IMR-90 (cell line): ENCODE measurements around the gene YBX1. TPM values are rescaled to one million over a fixed set of nuclear protein-coding genes. Genes with fewer than 3 reads are reported as not detected.

Experiments
- ATAC-seq: fragments of 200-7000 bp; cut with Tn5 transposase; 2 replicates; pipeline ENCODE4 v1.9.1; 2020; ENCODE audit warnings: low read depth, mild to moderate bottlenecking, moderate library complexity
- BruUV-seq: library from RNA; stranded (reverse); fragments of 400-500 nt; replicated peaks from 2 replicates; lab custom pipeline; 2021; lab: Mats Ljungman, UMichigan
- CTCF ChIA-PET: fragments of 300-600 bp; formaldehyde crosslinking; extraction: SDS; loops from one replicate; lab custom pipeline; 2021; ENCODE audit warnings: antibody characterized with exemption; lab: Yijun Ruan, JAX
- POLR2A ChIA-PET: fragments of 300-600 bp; sonication (Branson Sonifier 250); formaldehyde crosslinking; loops from one replicate; lab custom pipeline; 2022; ENCODE audit warnings: antibody characterized with exemption; ENCODE audit not compliant: unreplicated experiment; lab: Charles Lee
- DNase-seq: peaks from one replicate; pipeline ENCODE4 v3.0.0; 2013
- H2AFZ ChIP-seq: replicated peaks from 2 replicates; pipeline ENCODE3; 2013; ENCODE audit warnings: low read length, mild to moderate bottlenecking; ENCODE audit not compliant: poor library complexity
- H2AK5ac ChIP-seq: 2 replicates; pipeline ENCODE4 v1.6.1; 2013; ENCODE audit warnings: low read depth, low read length, inconsistent platforms
- H2AK9ac ChIP-seq: replicated peaks from 2 replicates; pipeline ENCODE3; 2013; ENCODE audit warnings: mild to moderate bottlenecking, low read depth, low read length, moderate library complexity; ENCODE audit not compliant: poor library complexity
- H2BK120ac ChIP-seq: 2 replicates; pipeline ENCODE4 v1.6.1; 2013; ENCODE audit warnings: low read depth, low read length, inconsistent platforms
- H2BK15ac ChIP-seq: 3 replicates; pipeline ENCODE4 v1.6.1; 2013; ENCODE audit warnings: low read depth, low read length, inconsistent platforms
- H2BK20ac ChIP-seq: 2 replicates; pipeline ENCODE4 v1.6.1; 2013; ENCODE audit warnings: low read depth, mild to moderate bottlenecking, inconsistent platforms, low read length, moderate library complexity
- H2BK5ac ChIP-seq: 2 replicates; pipeline ENCODE4 v1.6.1; 2013; ENCODE audit warnings: mild to moderate bottlenecking, low read depth, low read length, inconsistent platforms; ENCODE audit not compliant: poor library complexity, severe bottlenecking
- H3K14ac ChIP-seq: replicated peaks from 2 replicates; pipeline ENCODE4 v1.6.1; 2013; ENCODE audit warnings: low read depth, low read length, inconsistent platforms
- H3K18ac ChIP-seq: 2 replicates; pipeline ENCODE4 v1.6.1; 2013; ENCODE audit warnings: low read depth, low read length, control low read depth
- H3K23ac ChIP-seq: 2 replicates; pipeline ENCODE4 v1.6.1; 2013; ENCODE audit warnings: low read depth, low read length, inconsistent platforms
- H3K27ac ChIP-seq: 2 replicates; pipeline ENCODE4 v1.5.1; 2013; ENCODE audit warnings: mild to moderate bottlenecking, control low read depth, low read length; ENCODE audit not compliant: insufficient read depth
- H3K27me3 ChIP-seq: 2 replicates; pipeline ENCODE4 v1.6.1; 2013; ENCODE audit warnings: low read length; ENCODE audit not compliant: control insufficient read depth, insufficient read depth
- H3K36me3 ChIP-seq: 2 replicates; pipeline ENCODE4 v1.6.1; 2013; ENCODE audit warnings: low read length, mixed read lengths; ENCODE audit not compliant: control insufficient read depth, insufficient read depth
- H3K4ac ChIP-seq: 2 replicates; pipeline ENCODE4 v1.6.1; 2013; ENCODE audit warnings: low read depth, low read length, inconsistent platforms
- H3K4me1 ChIP-seq: 2 replicates; pipeline ENCODE4 v1.6.1; 2013; ENCODE audit warnings: low read length, mixed read lengths; ENCODE audit not compliant: control insufficient read depth, insufficient read depth
- H3K4me2 ChIP-seq: 2 replicates; pipeline ENCODE4 v1.6.1; 2013; ENCODE audit warnings: low read depth, mild to moderate bottlenecking, control low read depth, low read length, moderate library complexity
- H3K4me3 ChIP-seq: 2 replicates; pipeline ENCODE4 v1.5.1; 2013; ENCODE audit warnings: low read depth, mild to moderate bottlenecking, control low read depth, low read length, moderate library complexity; ENCODE audit not compliant: insufficient read depth
- H3K56ac ChIP-seq: 2 replicates; pipeline ENCODE4 v1.6.1; 2013; ENCODE audit warnings: low read length, inconsistent platforms; ENCODE audit not compliant: insufficient read depth; ENCODE audit errors: extremely low read depth
- H3K79me1 ChIP-seq, 2 experiments: 2 replicates each; pipeline ENCODE4 v1.6.1; 2013; ENCODE audit warnings: low read length in 2 of 2, inconsistent platforms in 1 of 2, low read depth in 1 of 2
- H3K9ac ChIP-seq: 2 replicates; pipeline ENCODE4 v1.6.1; 2013; ENCODE audit warnings: low read depth, low read length, control low read depth
- H3K9me1 ChIP-seq: 2 replicates; pipeline ENCODE4 v1.6.1; 2013; ENCODE audit warnings: low read length, inconsistent platforms; ENCODE audit not compliant: insufficient read depth
- H3K9me3 ChIP-seq: 2 replicates; pipeline ENCODE4 v1.6.1; 2013; ENCODE audit warnings: low read length; ENCODE audit not compliant: control insufficient read depth, insufficient read depth
- H4K20me1 ChIP-seq: 2 replicates; pipeline ENCODE4 v1.6.1; 2013; ENCODE audit warnings: low read length, inconsistent platforms; ENCODE audit not compliant: insufficient read depth
- H4K5ac ChIP-seq: 2 replicates; pipeline ENCODE4 v1.6.1; 2013; ENCODE audit warnings: mild to moderate bottlenecking, low read depth, low read length, control low read depth
- H4K8ac ChIP-seq, 2 experiments: 2 replicates each; pipeline ENCODE4 v1.6.1; 2013; ENCODE audit warnings: low read depth in 2 of 2, low read length in 2 of 2, control low read depth in 1 of 2, inconsistent platforms in 1 of 2
- H4K91ac ChIP-seq: 2 replicates; pipeline ENCODE4 v1.6.1; 2013; ENCODE audit warnings: low read depth, low read length, inconsistent platforms; ENCODE audit not compliant: insufficient read depth
- CTCF ChIP-seq: conservative IDR thresholded peaks from 2 replicates; pipeline ENCODE4 v1.5.1; 2012; ENCODE audit warnings: mild to moderate bottlenecking, low read depth, low read length, improper control_type of control experiment
- FOS ChIP-seq: fragments of 150-350 bp; IDR thresholded peaks from 2 replicates; pipeline ENCODE4 v1.6.1; 2016; ENCODE audit warnings: low read depth, low read length
- MAFK ChIP-seq: IDR thresholded peaks from 2 replicates; pipeline ENCODE4 v1.6.1; 2012; ENCODE audit warnings: low read depth, low read length, improper control_type of control experiment
- RFX5 ChIP-seq: IDR thresholded peaks from 2 replicates; pipeline ENCODE4 v1.8.0; 2012; ENCODE audit warnings: low read depth, mild to moderate bottlenecking, low read length, moderate library complexity
- WGBS, 2 experiments: methylation state at CpG; one replicate each; pipeline versions ENCODE4 v1.1.5 to v1.1.7; 2013; ENCODE audit warnings: missing lambda C conversion rate in 2 of 2; ENCODE audit not compliant: insufficient read length in 1 of 2; ENCODE audit errors: extremely low coverage in 2 of 2; 5-methylcytosine and 5-hydroxymethylcytosine counted together
- dilution Hi-C: fragments of 300-500 bp; cut with HindIII; formaldehyde crosslinking; loops from one replicate; pipeline ENCODE4 v1.14.3; 2018; ENCODE audit warnings: low sequenced_read_pairs; ENCODE audit not compliant: unreplicated experiment
- in situ Hi-C: fragments of 300-500 bp; cut with MboI; formaldehyde crosslinking; loops from 3 replicates; pipeline ENCODE4 v1.14.3; 2019; ENCODE audit warnings: low sequenced_read_pairs, inconsistent platforms, mixed read lengths
- intact Hi-C: fragments of 100-400 bp; cut with micrococcal nuclease; formaldehyde crosslinking; loops from 2 replicates; pipeline ENCODE4 v1.10.0; 2022
- polyA plus RNA-seq, 3 experiments: library from polyadenylated mRNA; depleted of rRNA; stranded (reverse); fragments of >200 nt; gene quantifications; 2 replicates each; pipeline ENCODE4 v1.2.3, GENCODE V29; 2012; ENCODE audit warnings: low replicate concordance in 1 of 3
- total RNA-seq: library from RNA; depleted of rRNA; stranded (reverse); fragments of >200 nt; gene quantifications from 2 replicates; pipeline ENCODE4 v1.2.3, GENCODE V29; 2012

The YBX1 gene
- total and polyA plus RNA-seq, 2 of the 4 experiments (the other 2 are of a cell fraction): 605 to 843 TPM

GRCh38 chr1:42742617-42743316, 60.5 kb downstream of the YBX1 start:
- in situ Hi-C loops: no loop called here
- Histone ChIP-seq H3K14ac (no peak overlapping the region), H3K4ac (no peak overlapping the region), H2AFZ (no peak overlapping the region), H3K9me3 (no peaks in the 10 kb centered on the region), H4K20me1 (peaks cover 18% of the 10 kb centered on the region), H3K27me3 (no peaks in the 10 kb centered on the region; the same call in 1 of the 2 replicates), H2AK9ac (no peak overlapping the region), H2BK15ac (no peak overlapping the region), H2BK120ac (no peak overlapping the region), H3K9me1 (peaks cover 5% of the 10 kb centered on the region; the same call in 1 of the 2 replicates), H4K8ac (no peak overlapping the region), H3K4me1 (no peaks in the 10 kb centered on the region), H3K36me3 (peaks cover 22% of the 10 kb centered on the region), H3K23ac (no peak overlapping the region), H2AK5ac (no peak overlapping the region), H2BK20ac (no peak overlapping the region), H3K18ac (no peak overlapping the region), H3K79me1 (peaks cover 0 to 5% of the 10 kb centered on the region in 2 experiments; a peak in 1 of 4 replicates), H2BK5ac (no peak overlapping the region), H3K27ac (no peak overlapping the region), H3K9ac (no peak overlapping the region), H3K4me2 (no peak overlapping the region), H3K4me3 (no peak overlapping the region), H3K56ac (no peak overlapping the region), H4K91ac (no peak overlapping the region), H4K5ac (no peak overlapping the region)
- intact Hi-C loops: no loop called here
- CTCF ChIA-PET: interaction anchor here (1.5 kb wide), 1 partner anchor 164 kb away, joined by 4 read pairs; no protein-coding TSS in a partner anchor
- TF ChIP-seq FOS (no peak), RFX5 (no peak), CTCF (no peak), MAFK (no peak)
- ATAC-seq: no peak
- BruUV-seq: no TSS peak
- WGBS, 2 experiments: 100% methylated on average over 1 of the region's 9 CpGs; no CpG with 5 or more reads in 1 of the 2 experiments
- DNase-seq: no peak
- dilution Hi-C loops: no loop called here
- POLR2A ChIA-PET: no interaction called here
